Measurements from ENCODE around the gene TRIM25.

DNA sequence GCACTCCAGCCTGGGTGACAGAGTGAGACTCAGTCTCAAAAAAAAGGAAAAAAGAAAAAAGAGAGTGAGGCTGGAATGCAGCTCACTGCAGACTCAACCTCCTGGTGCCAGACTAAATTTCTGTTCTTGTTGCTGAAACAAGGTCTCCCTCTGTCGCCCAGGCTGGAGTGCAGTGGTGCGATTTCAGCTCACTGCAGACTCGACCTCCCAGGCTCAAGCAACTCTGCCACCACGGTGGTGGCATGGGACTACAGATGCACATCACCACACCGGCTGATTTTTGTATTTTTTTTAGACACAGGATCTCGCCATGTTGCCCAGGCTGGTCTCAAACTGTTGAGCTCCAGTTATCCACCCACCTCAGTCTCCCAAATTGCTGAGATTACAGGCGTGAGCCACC is 34.6 kb downstream of the TRIM25 start:
- no peak for TF ChIP-seq POLR2AphosphoS5 (IDR thresholded peaks at IDR 0.05; ENCODE audit: low read depth, low read length)
- TF ChIP-seq EGR1 (IDR thresholded peaks at IDR 0.05; ENCODE audit: borderline replicate concordance, low read depth, low read length) = no peak
- TF ChIP-seq SUZ12 (IDR thresholded peaks at IDR 0.05; ENCODE audit: low read length) = no peak
- no peak for TF ChIP-seq POLR2A (IDR thresholded peaks at IDR 0.05; ENCODE audit: control extremely low read depth in 1 of 2, low read depth in 2 of 2, low read length in 2 of 2)
- TF ChIP-seq YY1 (IDR thresholded peaks at IDR 0.05; ENCODE audit: low read depth, low read length) = no peak
- TF ChIP-seq SRF (IDR thresholded peaks at IDR 0.05; ENCODE audit: low read depth, low read length) = no peak
- TF ChIP-seq CEBPB (IDR thresholded peaks at IDR 0.05; ENCODE audit: low read depth, low read length) = no peak
- TF ChIP-seq FOSL1 (IDR thresholded peaks at IDR 0.05; ENCODE audit: insufficient read depth, low read depth, low read length) = no peak
- TF ChIP-seq, protein P1, sequence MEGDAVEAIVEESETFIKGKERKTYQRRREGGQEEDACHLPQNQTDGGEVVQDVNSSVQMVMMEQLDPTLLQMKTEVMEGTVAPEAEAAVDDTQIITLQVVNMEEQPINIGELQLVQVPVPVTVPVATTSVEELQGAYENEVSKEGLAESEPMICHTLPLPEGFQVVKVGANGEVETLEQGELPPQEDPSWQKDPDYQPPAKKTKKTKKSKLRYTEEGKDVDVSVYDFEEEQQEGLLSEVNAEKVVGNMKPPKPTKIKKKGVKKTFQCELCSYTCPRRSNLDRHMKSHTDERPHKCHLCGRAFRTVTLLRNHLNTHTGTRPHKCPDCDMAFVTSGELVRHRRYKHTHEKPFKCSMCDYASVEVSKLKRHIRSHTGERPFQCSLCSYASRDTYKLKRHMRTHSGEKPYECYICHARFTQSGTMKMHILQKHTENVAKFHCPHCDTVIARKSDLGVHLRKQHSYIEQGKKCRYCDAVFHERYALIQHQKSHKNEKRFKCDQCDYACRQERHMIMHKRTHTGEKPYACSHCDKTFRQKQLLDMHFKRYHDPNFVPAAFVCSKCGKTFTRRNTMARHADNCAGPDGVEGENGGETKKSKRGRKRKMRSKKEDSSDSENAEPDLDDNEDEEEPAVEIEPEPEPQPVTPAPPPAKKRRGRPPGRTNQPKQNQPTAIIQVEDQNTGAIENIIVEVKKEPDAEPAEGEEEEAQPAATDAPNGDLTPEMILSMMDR (IDR thresholded peaks at IDR 0.05; ENCODE audit: control extremely low read depth in 1 of 3, insufficient read depth in 1 of 3, low read depth in 1 of 3, low read length in 3 of 3) = no peak
- no peak for TF ChIP-seq SIX5 (IDR thresholded peaks at IDR 0.05; ENCODE audit: low read depth, low read length)

Data from H1 (cell line).